Measurements from ENCODE around the gene RNF17. TPM values are rescaled to one million over a fixed set of nuclear protein-coding genes. Genes with fewer than 3 reads are reported as not detected.

The RNF17 gene
- total and polyA plus RNA-seq, 10 of the 15 experiments (the other 5 are each of a cell fraction or from before 2014, with no cell fraction given), result not detected

DNA sequence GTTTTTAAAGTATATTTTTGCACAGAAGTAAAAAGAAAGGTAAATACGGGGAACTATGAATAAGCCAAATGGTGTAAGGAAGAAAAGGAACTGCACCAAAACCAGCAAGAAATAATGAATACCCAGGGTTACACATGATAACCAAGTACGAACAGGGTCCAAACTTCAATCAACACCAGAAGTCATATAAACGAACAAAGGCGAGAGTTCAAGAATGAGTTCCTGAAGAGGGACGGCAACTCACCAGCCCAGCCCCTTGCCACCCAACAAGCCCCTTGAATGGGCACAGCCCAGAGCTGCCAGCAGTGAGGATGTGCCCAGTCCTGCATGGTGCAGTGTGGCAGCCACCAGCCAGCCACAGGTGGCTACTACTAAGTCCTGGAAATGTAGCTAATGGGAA is 132.1 kb downstream of the RNF17 start (continued):
- TF ChIP-seq RELA (IDR thresholded peaks at IDR 0.05; ENCODE audit: borderline replicate concordance, partially characterized antibody), result no peak
- no peak for TF ChIP-seq IKZF2 (IDR thresholded peaks at IDR 0.05)
- no peak for TF ChIP-seq MYB (IDR thresholded peaks at IDR 0.05; ENCODE audit: borderline replicate concordance, low read depth, low read length)
- no peak for TF ChIP-seq HDAC2 (IDR thresholded peaks at IDR 0.05)

DNA sequence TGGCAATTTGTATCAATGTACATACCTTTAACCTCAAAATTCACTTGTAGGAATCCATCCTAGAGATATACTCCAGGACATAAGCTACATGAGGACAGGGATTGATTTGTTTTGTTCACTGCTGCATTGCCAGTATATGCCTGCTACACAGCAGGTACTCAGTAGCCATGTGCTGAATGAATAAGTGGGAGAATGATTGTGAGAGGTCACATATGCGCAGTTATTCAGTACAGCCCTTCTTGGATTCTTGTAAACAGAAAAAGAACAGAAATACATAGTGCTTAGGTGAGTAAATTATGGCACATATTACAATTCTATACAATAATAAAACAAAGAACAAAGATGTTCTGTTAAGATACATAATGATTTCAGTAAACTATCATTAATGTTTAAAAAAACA is 133.3 kb downstream of the RNF17 start:
- in situ Hi-C loops (cut with MboI), result no loop called here
- H3K9me3 ChIP-seq (replicated peaks; ENCODE audit: control insufficient read depth, insufficient read depth, low read length), result no peaks in the 10 kb centered on the region
- 100% methylated on average over 1 of the region's 1 CpG for WGBS (ENCODE audit: insufficient coverage, insufficient replicate concordance, low lambda C conversion rate, missing lambda C conversion rate)
- ATAC-seq, result no peak
- SMC1A ChIA-PET (ENCODE audit: uncharacterized antibody, unreplicated experiment), result no interaction called here
- H3K4me2 ChIP-seq (ENCODE audit: control insufficient read depth, insufficient read depth), result no peak overlapping the region
- POLR2A ChIA-PET, result no interaction called here
- peaks cover 7 to 13% of the 10 kb centered on the region in 2 experiments; a peak in 3 of 4 replicates for H3K36me3 ChIP-seq (ENCODE audit: control insufficient read depth in 2 of 2, insufficient read depth in 2 of 2, low read length in 1 of 2)
- H3K27me3 ChIP-seq (replicated peaks in 1 of 2; ENCODE audit: control insufficient read depth in 2 of 2, insufficient read depth in 2 of 2, low read length in 1 of 2), result no peaks in the 10 kb centered on the region
- H4K20me1 ChIP-seq (ENCODE audit: control insufficient read depth, insufficient read depth), result no peaks in the 10 kb centered on the region
- no peak overlapping the region for H3K27ac ChIP-seq (ENCODE audit: control insufficient read depth, insufficient read depth)
- TF ChIP-seq MYB (IDR thresholded peaks at IDR 0.05; ENCODE audit: borderline replicate concordance, low read depth, low read length), result no peak
- no peak for TF ChIP-seq MTA2 (IDR thresholded peaks at IDR 0.05; ENCODE audit: low read depth)
- no peak for TF ChIP-seq ETV6 (conservative IDR thresholded peaks at IDR 0.05 in 1 of 2, IDR thresholded peaks at IDR 0.05 in 1 of 2; ENCODE audit: borderline replicate concordance in 1 of 2, low read depth in 1 of 2)
- TF ChIP-seq, protein P1, sequence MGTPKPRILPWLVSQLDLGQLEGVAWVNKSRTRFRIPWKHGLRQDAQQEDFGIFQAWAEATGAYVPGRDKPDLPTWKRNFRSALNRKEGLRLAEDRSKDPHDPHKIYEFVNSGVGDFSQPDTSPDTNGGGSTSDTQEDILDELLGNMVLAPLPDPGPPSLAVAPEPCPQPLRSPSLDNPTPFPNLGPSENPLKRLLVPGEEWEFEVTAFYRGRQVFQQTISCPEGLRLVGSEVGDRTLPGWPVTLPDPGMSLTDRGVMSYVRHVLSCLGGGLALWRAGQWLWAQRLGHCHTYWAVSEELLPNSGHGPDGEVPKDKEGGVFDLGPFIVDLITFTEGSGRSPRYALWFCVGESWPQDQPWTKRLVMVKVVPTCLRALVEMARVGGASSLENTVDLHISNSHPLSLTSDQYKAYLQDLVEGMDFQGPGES (IDR thresholded peaks at IDR 0.05), result no peak
- CTCF ChIA-PET, result no interaction called here
- no peak for FAIRE-seq
- H3K4me1 ChIP-seq (ENCODE audit: control insufficient read depth, insufficient read depth, low read length), result peaks cover 5% of the 10 kb centered on the region; the same call in 1 of the 2 replicates
- intact Hi-C loops (cut with micrococcal nuclease; ENCODE audit: unreplicated experiment), result no loop called here
- H3K4me3 ChIP-seq, result no peak overlapping the region
- no peaks in the 10 kb centered on the region for H3K79me2 ChIP-seq (ENCODE audit: control insufficient read depth, insufficient read depth, low read length)
- no TSS peak for BruUV-seq (replicated peaks)
- RAD21 ChIA-PET (ENCODE audit: unreplicated experiment), result no interaction called here
- no peak for DNase-seq (ENCODE audit: low read depth, low spot score)
- no peak overlapping the region for H2AFZ ChIP-seq (ENCODE audit: control insufficient read depth, low read depth, low read length)
- no peak overlapping the region for H3K9ac ChIP-seq (ENCODE audit: control insufficient read depth, insufficient read depth, low read length)

Data from GM12878 (cell line).